Upper lobe of right lung (tissue), 1 donor: ENCODE results near the gene NUBPL. TPM values are rescaled to one million over a fixed set of nuclear protein-coding genes. Genes with fewer than 3 reads are reported as not detected.
"Not testable (repeated sequence)": the region's sequence is repeated elsewhere in the genome, so short reads cannot be mapped to it uniquely, and the experiment has no call there.

Experiments used
- ATAC-seq: fragments of 200-7000 bp; cut with Tn5 transposase; one replicate; pipeline ENCODE4 v1.9.1; 2020; ENCODE audit warnings: mild to moderate bottlenecking, moderate library complexity
- DNase-seq: peaks from one replicate; pipeline ENCODE4 v3.0.0-alpha.2; 2020
- H3K27ac ChIP-seq: fragments of 200-600 bp; one replicate; pipeline ENCODE4 v1.8.0; 2022
- H3K27me3 ChIP-seq: fragments of 200-600 bp; one replicate; pipeline ENCODE4 v1.8.0; 2022; ENCODE audit warnings: mild to moderate bottlenecking
- H3K36me3 ChIP-seq: fragments of 200-600 bp; one replicate; pipeline ENCODE4 v1.8.0; 2022
- H3K4me1 ChIP-seq: fragments of 200-600 bp; one replicate; pipeline ENCODE4 v1.8.0; 2022
- H3K4me3 ChIP-seq: fragments of 200-600 bp; one replicate; pipeline ENCODE4 v1.8.0; 2022; ENCODE audit warnings: mild to moderate bottlenecking
- H3K9me3 ChIP-seq: fragments of 200-600 bp; one replicate; pipeline ENCODE4 v1.8.0; 2022
- intact Hi-C: fragments of 100-400 bp; cut with DNase I; formaldehyde crosslinking; loops from one replicate; pipeline ENCODE4 v1.11.0; 2022
- total RNA-seq: library from RNA; stranded (reverse); fragmentation: NEBNext Ultra II Directional; extraction: Animal tissue kit (Norgen Biotek cat#: 25700); gene quantifications from one replicate; pipeline ENCODE4 v1.2.1, GENCODE V29; 2021
- TF ChIP-seq, protein P1 (sequence below): fragments of 200-600 bp; IDR thresholded peaks from one replicate; pipeline ENCODE4 v1.8.0; 2022; ENCODE audit warnings: antibody characterized with exemption
- donor health status: DM: no; HTN: yes; CAD: no; lungs with severe emphysema.

The NUBPL gene
- total RNA-seq, 1 donor from 2014 or later: 12.1 TPM

- H3K36me3 ChIP-seq: no peaks in the 10 kb centered on the region
- H3K27me3 ChIP-seq: no peaks in the 10 kb centered on the region
- TF ChIP-seq, protein P1, sequence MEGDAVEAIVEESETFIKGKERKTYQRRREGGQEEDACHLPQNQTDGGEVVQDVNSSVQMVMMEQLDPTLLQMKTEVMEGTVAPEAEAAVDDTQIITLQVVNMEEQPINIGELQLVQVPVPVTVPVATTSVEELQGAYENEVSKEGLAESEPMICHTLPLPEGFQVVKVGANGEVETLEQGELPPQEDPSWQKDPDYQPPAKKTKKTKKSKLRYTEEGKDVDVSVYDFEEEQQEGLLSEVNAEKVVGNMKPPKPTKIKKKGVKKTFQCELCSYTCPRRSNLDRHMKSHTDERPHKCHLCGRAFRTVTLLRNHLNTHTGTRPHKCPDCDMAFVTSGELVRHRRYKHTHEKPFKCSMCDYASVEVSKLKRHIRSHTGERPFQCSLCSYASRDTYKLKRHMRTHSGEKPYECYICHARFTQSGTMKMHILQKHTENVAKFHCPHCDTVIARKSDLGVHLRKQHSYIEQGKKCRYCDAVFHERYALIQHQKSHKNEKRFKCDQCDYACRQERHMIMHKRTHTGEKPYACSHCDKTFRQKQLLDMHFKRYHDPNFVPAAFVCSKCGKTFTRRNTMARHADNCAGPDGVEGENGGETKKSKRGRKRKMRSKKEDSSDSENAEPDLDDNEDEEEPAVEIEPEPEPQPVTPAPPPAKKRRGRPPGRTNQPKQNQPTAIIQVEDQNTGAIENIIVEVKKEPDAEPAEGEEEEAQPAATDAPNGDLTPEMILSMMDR: no peak
- no peak overlapping the region for H3K27ac ChIP-seq
- ATAC-seq: no peak
- intact Hi-C loops: no loop called here
- H3K4me1 ChIP-seq: no peaks in the 10 kb centered on the region
- no peak for DNase-seq
- H3K9me3 ChIP-seq: no peaks in the 10 kb centered on the region
- no peak overlapping the region for H3K4me3 ChIP-seq
These were observed 241.6 kb downstream of the NUBPL start for GRCh38 chr14:31802838-31803237.

DNA sequence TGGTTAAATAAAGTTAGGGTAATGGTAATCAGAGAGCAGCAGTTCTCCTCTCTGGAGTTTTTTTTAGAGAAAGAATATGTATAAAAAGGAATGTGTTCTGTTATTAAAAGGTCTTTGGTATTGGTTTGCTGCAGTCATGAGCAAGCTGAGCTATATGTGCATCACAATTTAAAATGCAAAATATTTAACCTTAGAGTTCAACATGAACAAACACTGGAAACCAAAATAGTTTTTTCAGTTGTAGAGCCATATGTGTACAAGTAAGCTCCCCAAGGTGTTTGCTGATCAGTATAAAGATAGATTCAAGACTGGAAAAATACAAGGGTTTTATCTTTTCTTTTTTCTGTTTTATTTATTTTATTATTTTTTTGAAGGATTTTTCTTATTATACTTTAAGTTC, 245.0 kb downstream of the NUBPL start:
- H3K36me3 ChIP-seq: no peaks in the 10 kb centered on the region
- ATAC-seq: no peak
- intact Hi-C loops: no loop called here
- no peaks in the 10 kb centered on the region for H3K4me1 ChIP-seq
- no peaks in the 10 kb centered on the region for H3K27me3 ChIP-seq
- no peak for DNase-seq
- H3K27ac ChIP-seq: no peak overlapping the region
- no peaks in the 10 kb centered on the region for H3K9me3 ChIP-seq
- TF ChIP-seq, protein P1: no peak
- H3K4me3 ChIP-seq: no peak overlapping the region

DNA sequence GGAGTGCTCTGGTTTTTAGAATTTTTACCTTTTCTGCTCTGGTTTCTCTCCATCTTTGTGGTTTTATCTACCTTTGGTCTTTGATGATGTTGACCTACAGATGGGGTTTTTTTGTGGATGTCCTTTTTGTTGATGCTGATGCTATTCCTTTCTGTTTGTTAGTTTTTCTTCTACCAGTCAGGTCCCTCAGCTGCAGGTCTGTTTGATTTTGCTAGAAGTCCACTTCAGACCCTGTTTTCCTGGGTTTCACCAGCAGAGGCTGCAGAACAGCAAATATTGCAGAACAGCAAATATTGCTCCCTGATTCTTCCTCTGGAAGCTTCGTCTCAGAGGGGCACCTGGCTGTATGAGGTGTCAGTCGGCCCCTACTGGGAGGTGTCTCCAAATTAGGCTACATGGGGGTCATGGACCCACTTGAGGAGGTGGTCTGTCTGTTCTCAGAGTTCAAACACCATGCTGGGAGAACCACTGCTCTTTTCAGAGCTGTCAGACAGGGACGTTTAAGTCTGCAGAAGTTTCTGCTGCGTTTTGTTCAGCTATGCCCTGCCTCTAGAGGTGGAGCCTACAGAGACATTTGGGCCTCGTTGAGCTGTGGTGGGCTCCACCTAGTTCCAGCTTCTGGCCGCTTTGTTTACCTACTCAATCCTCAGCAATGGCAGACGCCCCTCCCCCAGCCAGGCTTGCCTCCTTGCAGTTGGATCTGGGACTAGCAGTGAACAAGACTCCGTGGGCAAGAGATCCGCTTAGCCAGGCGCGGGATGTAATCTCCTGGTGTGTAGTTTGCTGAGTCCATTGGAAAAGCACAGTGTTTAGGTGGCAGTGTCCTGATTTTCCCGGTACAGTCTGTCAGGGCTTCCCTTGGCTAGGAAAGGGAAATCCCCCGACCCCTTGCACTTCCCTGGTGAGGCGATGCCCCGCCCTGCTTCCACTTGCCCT, 250.8 kb downstream of the NUBPL start:
- H3K36me3 ChIP-seq, H3K4me3 ChIP-seq, H3K27me3 ChIP-seq, H3K4me1 ChIP-seq, H3K27ac ChIP-seq, ATAC-seq, DNase-seq, H3K9me3 ChIP-seq, intact Hi-C loops: not testable (repeated sequence)

DNA sequence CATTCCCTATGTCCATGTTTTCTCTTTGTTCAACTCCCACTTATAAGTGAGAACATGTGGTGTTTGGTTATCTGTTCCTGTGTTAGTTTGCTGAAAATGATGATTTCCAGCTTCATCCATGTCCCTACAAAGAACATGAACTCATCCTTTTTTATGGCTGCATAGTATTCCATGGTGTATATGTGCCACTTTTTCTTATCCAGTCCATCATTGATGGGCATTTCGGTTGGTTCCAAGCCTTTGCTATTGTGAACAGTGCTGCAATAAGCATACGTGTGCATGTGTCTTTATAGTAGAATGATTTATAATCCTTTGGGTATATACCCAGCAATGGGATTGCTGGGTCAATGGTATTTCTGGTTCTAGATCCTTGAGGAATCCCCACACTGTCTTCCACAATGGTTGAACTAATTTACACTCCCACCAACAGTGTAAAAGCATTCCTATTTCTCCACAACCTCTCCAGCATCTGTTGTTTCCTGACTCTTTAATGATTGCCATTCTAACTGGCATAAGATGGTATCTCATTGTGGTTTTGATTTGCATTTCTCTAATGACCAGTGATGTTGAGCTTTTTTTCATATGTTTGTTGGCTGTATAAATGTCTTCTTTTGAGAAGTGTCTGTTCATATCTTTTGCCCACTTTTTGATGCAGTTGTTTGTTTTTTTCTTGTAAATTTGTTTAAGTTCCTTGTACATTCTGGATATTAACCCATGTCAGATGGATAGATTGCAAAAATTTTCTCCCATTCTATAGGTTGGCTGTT, 252.7 kb downstream of the NUBPL start:
- H3K27me3 ChIP-seq, ATAC-seq, H3K27ac ChIP-seq, DNase-seq, H3K4me1 ChIP-seq, H3K9me3 ChIP-seq, H3K36me3 ChIP-seq, intact Hi-C loops, H3K4me3 ChIP-seq: not testable (repeated sequence)

DNA sequence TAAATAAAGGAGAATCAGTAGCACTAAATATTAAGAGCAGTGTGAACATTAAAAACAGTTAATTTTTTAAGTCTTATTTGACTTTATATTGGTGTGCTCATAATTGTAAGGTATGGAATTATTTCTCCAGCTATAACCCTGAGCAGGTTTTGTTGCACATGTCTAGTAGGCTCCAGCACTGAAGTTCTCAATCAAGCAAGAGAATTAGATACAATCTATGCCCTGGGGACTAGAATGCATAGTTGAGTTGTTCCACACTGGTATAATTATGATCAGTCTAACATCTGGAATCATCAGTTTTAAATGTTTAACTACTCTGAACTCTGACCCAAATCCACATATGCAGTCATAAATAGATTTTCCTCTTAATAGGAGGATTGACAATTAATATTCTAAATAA, 258.1 kb downstream of the NUBPL start:
- Histone ChIP-seq H3K36me3 (no peaks in the 10 kb centered on the region), H3K27ac (no peak overlapping the region), H3K9me3 (no peaks in the 10 kb centered on the region), H3K4me1 (no peaks in the 10 kb centered on the region), H3K27me3 (no peaks in the 10 kb centered on the region), H3K4me3 (no peak overlapping the region)
- intact Hi-C loops: no loop called here
- TF ChIP-seq, protein P1: no peak
- no peak for ATAC-seq
- DNase-seq: no peak

DNA sequence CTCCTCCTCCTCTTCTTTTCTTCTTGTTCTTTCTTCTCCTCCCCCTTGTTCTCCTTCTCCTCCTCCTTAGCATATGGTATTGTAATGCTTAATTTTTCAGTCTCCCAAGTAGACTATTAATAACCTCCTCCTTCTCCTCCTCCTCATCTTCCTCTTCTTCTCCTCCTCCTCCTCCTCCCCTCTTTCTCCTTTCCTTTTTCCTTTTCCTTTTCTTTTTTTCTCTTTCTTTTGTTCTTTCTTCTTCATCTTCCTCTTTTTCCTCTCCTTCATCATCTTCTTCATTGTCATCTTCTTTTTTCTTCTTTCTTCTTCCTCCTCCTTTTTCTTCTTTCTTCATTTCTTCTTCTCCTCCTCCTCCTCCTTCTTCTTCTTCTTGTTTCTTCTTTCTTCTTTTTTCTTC, 264.3 kb downstream of the NUBPL start:
- DNase-seq: no peak
- H3K27ac ChIP-seq: no peak overlapping the region
- intact Hi-C loops: no loop called here
- no peaks in the 10 kb centered on the region for H3K27me3 ChIP-seq
- no peaks in the 10 kb centered on the region for H3K36me3 ChIP-seq
- no peak overlapping the region for H3K4me3 ChIP-seq
- H3K4me1 ChIP-seq: no peaks in the 10 kb centered on the region
- no peak for ATAC-seq
- TF ChIP-seq, protein P1: no peak
- no peaks in the 10 kb centered on the region for H3K9me3 ChIP-seq
